Karpas-422 (cell line): ENCODE measurements around the gene RAD54L2. TPM values are rescaled to one million over a fixed set of nuclear protein-coding genes. Genes with fewer than 3 reads are reported as not detected.
"Not testable (repeated sequence)": the region's sequence is repeated elsewhere in the genome, so short reads cannot be mapped to it uniquely, and the experiment has no call there.

Experiments
- DNase-seq: peaks from one replicate; pipeline ENCODE4 v3.0.0-alpha.2; 2015
- H2AFZ ChIP-seq: fragments of 200-600 bp; sonication (generic); 2 replicates; pipeline ENCODE4 v1.6.1; 2014; ENCODE audit warnings: antibody characterized with exemption, low read length, mixed read lengths
- H3K27ac ChIP-seq: fragments of 200-600 bp; sonication (generic); 2 replicates; pipeline ENCODE4 v1.5.1; 2014; ENCODE audit warnings: mild to moderate bottlenecking, low read length, moderate library complexity
- H3K27me3 ChIP-seq: fragments of 200-600 bp; sonication (generic); 2 replicates; pipeline ENCODE4 v1.6.1; 2014; ENCODE audit warnings: low read length, mixed read lengths
- H3K36me3 ChIP-seq: fragments of 200-600 bp; sonication (generic); 2 replicates; pipeline ENCODE4 v1.6.1; 2014; ENCODE audit warnings: low read length, mixed read lengths; ENCODE audit not compliant: insufficient read depth
- H3K4me1 ChIP-seq: fragments of 200-600 bp; sonication (generic); 2 replicates; pipeline ENCODE4 v1.6.1; 2014; ENCODE audit warnings: mild to moderate bottlenecking, low read length, mixed read lengths
- H3K4me2 ChIP-seq: fragments of 200-600 bp; sonication (generic); 2 replicates; pipeline ENCODE4 v1.6.1; 2014; ENCODE audit warnings: low read length, low read depth, mild to moderate bottlenecking; ENCODE audit not compliant: poor library complexity, severe bottlenecking
- H3K4me3 ChIP-seq: fragments of 200-600 bp; sonication (generic); 2 replicates; pipeline ENCODE4 v1.5.1; 2014; ENCODE audit warnings: mild to moderate bottlenecking, antibody characterized with exemption, low read length, mixed read lengths
- H3K79me2 ChIP-seq: fragments of 200-600 bp; sonication (generic); 2 replicates; pipeline ENCODE4 v1.6.1; 2014; ENCODE audit warnings: mild to moderate bottlenecking, low read length, mixed read lengths
- H3K9ac ChIP-seq: fragments of 200-600 bp; sonication (generic); 2 replicates; pipeline ENCODE4 v1.6.0; 2014; ENCODE audit warnings: low read length
- H3K9me2 ChIP-seq: fragments of 200-600 bp; sonication (generic), shearing (Covaris generic); replicated peaks from 2 replicates; pipeline ENCODE4 v1.6.0; 2014; ENCODE audit warnings: mild to moderate bottlenecking, low read length, moderate library complexity; ENCODE audit not compliant: insufficient read depth
- H3K9me3 ChIP-seq: fragments of 300-700, 200-600 bp; sonication (generic); 2 replicates; pipeline ENCODE4 v1.6.1; 2014; ENCODE audit warnings: low read length, mixed read lengths
- H4K20me1 ChIP-seq: fragments of 200-600 bp; sonication (generic); 2 replicates; pipeline ENCODE4 v1.6.1; 2014; ENCODE audit warnings: mild to moderate bottlenecking, antibody characterized with exemption, low read length, low read depth; ENCODE audit not compliant: insufficient read depth
- total RNA-seq: library from RNA; depleted of rRNA; stranded (reverse); fragments of >200 nt; shearing (Covaris generic); gene quantifications from 2 replicates; pipeline ENCODE4 v1.2.3, GENCODE V29; 2014; ENCODE audit warnings: low replicate concordance

The RAD54L2 gene
- total RNA-seq, 1 experiment from 2014 or later: 17.6 TPM

DNA sequence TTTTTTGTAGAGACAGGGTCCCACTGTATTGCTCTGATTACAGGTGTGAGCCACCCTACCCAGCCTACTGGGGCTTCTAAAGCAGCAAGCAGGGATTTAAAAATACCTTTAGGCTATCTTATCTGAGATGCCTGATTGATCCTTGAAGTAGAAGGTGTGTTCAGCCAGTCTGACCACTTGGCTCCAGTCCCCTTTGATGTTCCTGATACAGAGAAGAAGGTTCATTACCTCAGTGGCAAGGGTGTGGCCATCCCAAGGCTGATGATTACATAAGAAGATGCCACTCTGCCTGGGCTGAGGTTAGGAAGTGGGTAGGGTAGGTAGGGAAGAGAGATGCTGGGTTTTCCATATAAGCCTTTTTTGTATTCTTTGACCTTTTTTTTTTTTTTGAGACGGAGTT is 27.5 kb upstream of the RAD54L2 start:
- DNase-seq: no peak
- Histone ChIP-seq H2AFZ (no peak overlapping the region), H3K9me2 (no peaks in the 10 kb centered on the region), H3K4me2 (no peak overlapping the region), H3K79me2 (no peaks in the 10 kb centered on the region), H3K27me3 (no peaks in the 10 kb centered on the region), H4K20me1 (no peaks in the 10 kb centered on the region), H3K9ac (no peak overlapping the region), H3K36me3 (no peaks in the 10 kb centered on the region), H3K4me1 (no peaks in the 10 kb centered on the region), H3K4me3 (no peak overlapping the region), H3K9me3 (no peaks in the 10 kb centered on the region), H3K27ac (no peak overlapping the region)

DNA sequence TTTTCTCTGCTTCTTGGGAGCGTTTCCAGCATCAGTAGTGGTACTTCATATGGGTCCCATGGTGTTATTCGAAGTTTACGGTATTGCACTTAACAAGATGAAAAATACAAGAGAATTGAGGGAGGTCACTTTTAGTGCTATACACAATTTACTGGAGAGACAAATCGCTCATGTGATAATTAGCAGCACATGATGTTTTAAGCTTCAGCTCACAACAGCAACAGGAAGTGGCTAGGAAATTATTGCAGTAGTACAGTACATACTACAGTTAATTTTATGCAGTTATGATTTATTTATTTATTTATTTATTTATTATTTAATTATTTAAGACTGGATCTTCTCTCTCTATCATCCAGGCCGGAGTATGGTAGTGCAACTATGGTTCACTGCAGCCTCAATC is 24.3 kb upstream of the RAD54L2 start:
- H2AFZ ChIP-seq: no peak overlapping the region

DNA sequence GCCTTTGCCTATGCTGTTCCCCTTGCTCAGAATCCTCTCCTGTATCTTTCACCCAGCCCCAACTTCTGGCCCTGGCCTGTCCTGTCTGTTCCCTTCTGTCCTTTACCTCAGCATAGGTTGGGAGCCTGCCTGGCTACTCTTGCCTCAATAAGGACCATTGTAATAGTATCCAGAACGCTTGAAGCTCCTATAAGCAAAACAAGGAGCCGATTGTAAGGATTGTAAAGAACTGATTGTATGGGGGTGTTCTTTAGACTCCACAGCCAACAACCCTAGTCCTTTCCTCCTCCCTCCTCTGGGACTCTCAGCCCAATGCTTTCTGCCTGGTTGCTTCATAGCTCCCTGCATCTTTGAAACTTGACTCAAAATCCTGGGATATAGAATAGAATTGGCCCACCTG is 18.7 kb upstream of the RAD54L2 start:
- H3K27ac ChIP-seq: no peak overlapping the region
- H3K27me3 ChIP-seq: no peaks in the 10 kb centered on the region
- no peaks in the 10 kb centered on the region for H4K20me1 ChIP-seq
- H3K9ac ChIP-seq: no peak overlapping the region
- H3K4me2 ChIP-seq: no peak overlapping the region
- H3K4me1 ChIP-seq: peaks cover 29% of the 10 kb centered on the region
- H3K4me3 ChIP-seq: no peak overlapping the region
- no peaks in the 10 kb centered on the region for H3K9me2 ChIP-seq
- no peaks in the 10 kb centered on the region for H3K9me3 ChIP-seq
- no peaks in the 10 kb centered on the region for H3K36me3 ChIP-seq
- no peaks in the 10 kb centered on the region for H3K79me2 ChIP-seq
- H2AFZ ChIP-seq: no peak overlapping the region
- no peak for DNase-seq

More for the DNA sequence above, 24.3 kb upstream of the RAD54L2 start:
- Histone ChIP-seq H3K4me1 (peaks cover 10% of the 10 kb centered on the region), H3K4me3 (no peak overlapping the region), H3K79me2 (no peaks in the 10 kb centered on the region), H3K4me2 (no peak overlapping the region), H3K9ac (no peak overlapping the region), H4K20me1 (no peaks in the 10 kb centered on the region), H3K27ac (no peak overlapping the region), H3K9me3 (no peaks in the 10 kb centered on the region), H3K36me3 (no peaks in the 10 kb centered on the region), H3K27me3 (no peaks in the 10 kb centered on the region), H3K9me2 (no peaks in the 10 kb centered on the region)
- no peak for DNase-seq

DNA sequence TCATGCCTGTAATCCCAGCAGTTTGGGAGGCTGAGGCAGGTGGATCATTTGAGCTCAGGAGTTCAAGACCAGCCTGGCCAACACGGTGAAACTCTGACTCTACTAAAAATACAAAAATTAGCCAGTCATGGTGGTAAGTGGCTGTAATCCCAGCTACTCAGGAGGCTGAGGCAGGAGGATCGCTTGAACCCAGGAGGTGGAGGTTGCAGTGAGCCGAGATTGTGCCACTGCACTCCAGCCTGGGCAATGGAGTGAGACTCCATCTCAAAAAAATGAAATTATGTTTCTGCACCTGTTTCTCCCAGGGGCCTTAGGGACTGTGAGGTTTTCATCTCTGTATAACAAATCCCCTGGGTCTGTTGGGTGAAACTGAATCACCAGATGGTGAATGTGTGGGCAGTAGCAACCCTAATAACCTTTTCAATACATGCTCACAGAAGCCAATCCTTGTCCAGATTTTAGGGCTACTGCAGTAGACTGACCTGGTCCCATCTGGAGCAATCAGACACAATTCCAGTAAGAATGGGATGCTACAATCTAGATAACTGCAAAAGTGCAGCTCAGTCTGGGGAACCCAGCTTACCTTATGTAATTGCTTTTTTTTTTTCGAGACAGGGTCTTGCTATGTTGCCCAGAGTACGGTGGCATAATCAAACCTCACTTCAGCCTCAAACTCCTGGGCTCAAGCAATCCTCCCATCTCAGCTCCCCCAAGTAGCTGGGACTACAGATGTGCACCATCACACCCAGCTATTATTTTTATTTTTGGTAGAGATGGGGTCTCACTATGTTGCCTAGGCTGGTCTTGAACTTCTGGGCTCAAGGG is 17.4 kb upstream of the RAD54L2 start:
- not testable (repeated sequence) for H2AFZ ChIP-seq, H3K9me3 ChIP-seq, H3K36me3 ChIP-seq, H3K79me2 ChIP-seq, H4K20me1 ChIP-seq, H3K4me3 ChIP-seq, H3K9me2 ChIP-seq, H3K27me3 ChIP-seq, H3K9ac ChIP-seq, H3K27ac ChIP-seq
- Histone ChIP-seq H3K4me1 (peaks cover 29% of the 10 kb centered on the region), H3K4me2 (peak overlapping the region; percentile 42)
- DNase-seq: peak; percentile 65

DNA sequence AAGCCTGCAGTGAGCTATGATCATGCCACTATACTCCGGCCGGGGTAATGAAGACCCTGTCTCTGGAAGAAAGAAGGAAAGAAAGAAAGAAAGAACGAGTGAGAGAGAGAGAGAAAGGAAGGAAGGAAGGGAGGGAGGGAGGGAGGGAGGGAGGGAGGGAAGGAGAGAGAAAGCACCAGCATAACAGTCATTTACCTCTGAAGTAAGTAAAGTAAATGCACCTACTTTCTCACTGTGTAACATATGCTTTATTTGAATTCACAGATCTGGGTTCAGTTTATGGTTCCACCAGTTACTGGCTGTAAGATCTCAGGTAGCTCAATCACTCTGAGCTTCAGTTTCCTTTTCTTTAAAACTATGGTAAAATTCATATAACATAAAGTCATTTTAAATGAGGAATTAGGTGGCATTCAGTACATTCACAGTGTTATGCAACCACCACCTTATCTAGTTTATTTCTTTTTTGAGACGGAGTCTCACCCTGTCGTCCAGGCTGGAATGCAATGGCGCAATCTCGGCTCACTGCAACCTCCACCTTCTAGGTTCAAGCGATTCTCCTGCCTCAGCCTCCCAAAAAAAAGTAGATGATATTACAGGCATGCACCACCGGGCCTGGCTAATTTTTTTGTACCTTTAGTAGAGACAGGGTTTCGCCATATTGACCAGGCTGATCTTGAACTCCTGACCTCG is 16.1 kb upstream of the RAD54L2 start:
- H4K20me1 ChIP-seq: no peaks in the 10 kb centered on the region
- H3K79me2 ChIP-seq: no peaks in the 10 kb centered on the region
- peaks cover 19% of the 10 kb centered on the region for H3K4me1 ChIP-seq
- no peaks in the 10 kb centered on the region for H3K27me3 ChIP-seq
- H3K4me3 ChIP-seq: no peak overlapping the region
- no peak for DNase-seq
- H3K9me2 ChIP-seq: no peaks in the 10 kb centered on the region
- no peaks in the 10 kb centered on the region for H3K36me3 ChIP-seq
- no peaks in the 10 kb centered on the region for H3K9me3 ChIP-seq
- H2AFZ ChIP-seq: no peak overlapping the region
- no peak overlapping the region for H3K9ac ChIP-seq
- H3K27ac ChIP-seq: no peak overlapping the region
- no peak overlapping the region for H3K4me2 ChIP-seq

DNA sequence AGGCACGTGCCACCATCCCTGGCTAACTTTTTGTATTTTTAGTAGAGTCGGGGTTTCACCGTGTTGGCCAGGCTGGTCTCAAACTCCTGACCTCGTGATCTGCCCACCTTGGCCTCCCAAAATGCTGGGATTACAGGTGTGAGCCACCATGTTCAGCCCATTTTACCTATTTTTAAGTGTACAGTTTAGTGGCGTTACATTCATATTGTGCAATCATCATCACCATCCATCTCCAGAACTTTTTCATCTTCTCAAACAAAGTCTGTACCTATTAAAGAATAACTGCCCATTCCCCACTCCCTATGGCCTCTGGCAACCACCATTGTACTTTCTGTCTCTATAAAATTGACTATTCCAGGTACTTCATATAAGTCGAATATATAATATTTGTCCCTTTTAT is 13.6 kb upstream of the RAD54L2 start:
- not testable (repeated sequence) for DNase-seq, H3K79me2 ChIP-seq, H3K9me3 ChIP-seq, H3K27me3 ChIP-seq, H3K9ac ChIP-seq, H3K36me3 ChIP-seq, H3K9me2 ChIP-seq, H3K4me3 ChIP-seq, H3K27ac ChIP-seq, H4K20me1 ChIP-seq, H2AFZ ChIP-seq, H3K4me2 ChIP-seq
- peaks cover 19% of the 10 kb centered on the region for H3K4me1 ChIP-seq

DNA sequence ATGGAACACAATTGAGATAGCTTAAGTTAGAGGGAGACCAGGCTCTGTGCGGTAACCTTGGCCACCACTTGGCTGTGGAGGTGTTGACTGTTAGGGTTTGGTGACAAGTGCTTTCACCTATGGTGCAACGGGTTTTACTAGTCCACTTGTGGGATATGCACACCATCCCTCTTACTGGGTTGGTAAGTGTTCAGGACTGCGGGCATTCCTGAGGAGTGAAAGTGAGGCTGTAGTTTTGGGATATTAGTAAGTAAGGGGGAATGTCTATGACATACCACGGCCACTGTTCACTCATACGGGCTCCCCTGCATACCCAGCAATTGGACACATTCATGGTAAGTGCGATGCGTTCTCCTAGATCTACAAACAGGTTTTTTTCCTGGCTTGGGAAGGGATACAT is 8.0 kb upstream of the RAD54L2 start:
- Histone ChIP-seq H3K4me2 (no peak overlapping the region), H3K27ac (no peak overlapping the region), H3K4me1 (peaks cover under 1% of the 10 kb centered on the region), H2AFZ (no peak overlapping the region), H3K9me3 (no peaks in the 10 kb centered on the region), H3K36me3 (no peaks in the 10 kb centered on the region), H3K9me2 (no peaks in the 10 kb centered on the region), H3K27me3 (no peaks in the 10 kb centered on the region), H4K20me1 (no peaks in the 10 kb centered on the region), H3K4me3 (no peak overlapping the region), H3K79me2 (no peaks in the 10 kb centered on the region), H3K9ac (no peak overlapping the region)
- DNase-seq: no peak

DNA sequence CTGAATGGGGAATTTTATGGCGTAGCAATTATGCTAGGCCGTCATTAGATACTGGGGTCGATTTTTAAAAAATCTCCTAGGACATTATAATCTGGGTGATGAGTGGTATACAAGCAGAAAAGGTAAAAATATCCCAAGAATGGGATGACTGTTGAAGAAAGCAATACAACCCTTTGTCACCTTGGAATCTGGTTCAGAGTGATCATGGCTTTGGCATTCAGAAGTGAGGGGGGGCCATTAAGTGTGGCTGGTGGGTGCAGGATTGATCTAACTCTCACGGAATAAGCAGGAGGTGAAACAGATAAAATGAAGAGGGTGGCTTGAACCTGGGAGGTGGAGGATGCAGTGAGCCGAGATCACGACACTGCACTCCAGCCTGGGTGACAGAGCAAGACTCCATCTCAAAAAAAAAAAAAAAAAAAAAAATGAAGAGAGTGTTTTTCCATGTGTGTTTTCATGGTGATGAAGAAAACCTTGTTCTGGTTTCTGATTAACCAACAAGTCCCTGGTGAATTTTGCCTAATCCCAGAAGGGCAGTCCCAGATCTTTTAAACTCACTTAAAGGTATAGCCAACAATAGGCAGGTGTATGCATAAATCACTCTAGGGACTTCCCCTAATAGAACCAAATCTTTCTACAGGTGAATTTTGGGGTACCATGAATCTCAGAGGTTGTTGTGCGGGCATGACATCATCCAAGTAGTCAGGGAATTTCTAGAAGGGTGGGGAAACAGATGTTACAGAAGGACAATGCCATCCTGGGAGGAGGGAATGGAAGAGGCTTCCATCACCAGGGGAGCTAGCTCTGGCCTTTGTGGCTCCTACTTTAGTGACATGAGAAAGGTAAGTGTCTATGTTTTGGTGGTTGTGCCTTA is 3.1 kb upstream of the RAD54L2 start:
- H3K4me1 ChIP-seq: peaks cover 23% of the 10 kb centered on the region
- no peak overlapping the region for H3K27ac ChIP-seq
- no peak for DNase-seq
- H3K79me2 ChIP-seq: peaks cover 28% of the 10 kb centered on the region
- no peak overlapping the region for H2AFZ ChIP-seq
- no peak overlapping the region for H3K4me3 ChIP-seq
- H3K27me3 ChIP-seq: no peaks in the 10 kb centered on the region
- H3K36me3 ChIP-seq: no peaks in the 10 kb centered on the region
- no peak overlapping the region for H3K4me2 ChIP-seq
- no peak overlapping the region for H3K9ac ChIP-seq
- no peaks in the 10 kb centered on the region for H3K9me2 ChIP-seq
- no peaks in the 10 kb centered on the region for H4K20me1 ChIP-seq
- H3K9me3 ChIP-seq: no peaks in the 10 kb centered on the region
